ENCODE data around the gene PNPLA7. TPM values are rescaled to one million over a fixed set of nuclear protein-coding genes. Genes with fewer than 3 reads are reported as not detected.
A peak's percentile ranks its signal among the peaks of the same experiment; 100 is the strongest.

The PNPLA7 gene
- total and polyA plus RNA-seq, 2 of the 13 experiments (the other 11 are each of a cell fraction or from before 2014, with no cell fraction given) = 0.42 to 1.5 TPM

GRCh38 chr9:137494550-137495351 is 55.5 kb downstream of the PNPLA7 start (continued):
- TF ChIP-seq ZBTB49 (CRISPR knock-in tag; IDR thresholded peaks at IDR 0.05; ENCODE audit: borderline replicate concordance) (no peak), MATR3 (CRISPR knock-in tag; IDR thresholded peaks at IDR 0.05) (no peak)

- Histone ChIP-seq H3K4me3 (replicated peaks in 1 of 3; ENCODE audit: insufficient read depth in 1 of 3, low read depth in 2 of 3, low read length in 3 of 3) (no peak overlapping the region), H3K36me3 (replicated peaks in 1 of 2; ENCODE audit: control insufficient read depth in 1 of 2, insufficient read depth in 2 of 2, low read length in 2 of 2) (no peaks in the 10 kb centered on the region), H3K27ac (ENCODE audit: extremely low read length, insufficient read depth, low read length) (no peak overlapping the region), H3K27me3 (ENCODE audit: control insufficient read depth in 1 of 2, insufficient read depth in 2 of 2, low read length in 2 of 2) (peaks cover 1 to 16% of the 10 kb centered on the region in 2 experiments; a peak in 3 of 5 replicates), H2AFZ (ENCODE audit: low read length) (no peak overlapping the region), H3K79me2 (ENCODE audit: insufficient read depth, low read length) (no peaks in the 10 kb centered on the region), H3K4me2 (ENCODE audit: low read depth, low read length) (no peak overlapping the region), H4K20me1 (ENCODE audit: insufficient read depth, low read length) (no peaks in the 10 kb centered on the region), H3K9ac (ENCODE audit: insufficient read depth, low read depth, low read length) (no peak overlapping the region), H3K4me1 (ENCODE audit: insufficient read depth, low read length) (peaks cover 8% of the 10 kb centered on the region), H3K9me3 (ENCODE audit: low read length) (no peaks in the 10 kb centered on the region)
- WGBS (ENCODE audit: low lambda C conversion rate) = 58% methylated on average over 12 of the region's 13 CpGs
- FAIRE-seq = no peak
- in situ Hi-C loops (cut with HindIII; ENCODE audit: extremely low pct_ligation_motif_present, low pct_unique_long_range_greater_than_20kb) = no loop called here
- ChIA-PET POLR2A (no interaction called here), CTCF (ENCODE audit: low intra/inter-chr PET ratio, low total read pairs) (no interaction called here)
- no TSS peak for BruUV-seq (replicated peaks)
- TF ChIP-seq HNRNPL (IDR thresholded peaks at IDR 0.05; ENCODE audit: low read depth, low read length) = 0 out of 2 replicates have a peak, but pooled peaks have one; percentile 11
- no peak for TF ChIP-seq LBX2 (CRISPR knock-in tag; IDR thresholded peaks at IDR 0.05; ENCODE audit: borderline replicate concordance)
- intact Hi-C loops (cut with micrococcal nuclease; ENCODE audit: unreplicated experiment) = no loop called here
- no peak for ATAC-seq
- DNase-seq (ENCODE audit: low spot score) = no peak
Observed at GRCh38 chr9:137494104-137494544, 56.1 kb downstream of the PNPLA7 start.

All from HepG2 (cell line).